HG02759 (cell line): ENCODE results near the gene IL1RL2.
A peak's percentile ranks its signal among the peaks of the same experiment; 100 is the strongest.

ENCODE experiments used
- ATAC-seq: cut with Tn5 transposase; IDR thresholded peaks from one replicate; pipeline ENCODE4 v1.9.1; 2021; ENCODE audit warnings: mild to moderate bottlenecking, moderate library complexity; ENCODE audit not compliant: unreplicated experiment

The IL1RL2 gene

GRCh38 chr2:102186791-102187495 lies at the start of gene IL1RL2:
Gene IL1RL2, plus strand, starts transcription at chr2:102187023. Its CDS starts 845 bp downstream, at chr2:102187868.
- ATAC-seq = no peak

GRCh38 chr2:102137138-102137537 lies 49.7 kb upstream of the IL1RL2 start:
- ATAC-seq = peak; percentile 55

- no peak for ATAC-seq
These were observed 48.5 kb upstream of the IL1RL2 start for GRCh38 chr2:102138331-102138730.

- ATAC-seq = no peak
These were observed 47.0 kb upstream of the IL1RL2 start for GRCh38 chr2:102139851-102140250.

GRCh38 chr2:102140377-102140776 lies 46.4 kb upstream of the IL1RL2 start:
- ATAC-seq = no peak

DNA sequence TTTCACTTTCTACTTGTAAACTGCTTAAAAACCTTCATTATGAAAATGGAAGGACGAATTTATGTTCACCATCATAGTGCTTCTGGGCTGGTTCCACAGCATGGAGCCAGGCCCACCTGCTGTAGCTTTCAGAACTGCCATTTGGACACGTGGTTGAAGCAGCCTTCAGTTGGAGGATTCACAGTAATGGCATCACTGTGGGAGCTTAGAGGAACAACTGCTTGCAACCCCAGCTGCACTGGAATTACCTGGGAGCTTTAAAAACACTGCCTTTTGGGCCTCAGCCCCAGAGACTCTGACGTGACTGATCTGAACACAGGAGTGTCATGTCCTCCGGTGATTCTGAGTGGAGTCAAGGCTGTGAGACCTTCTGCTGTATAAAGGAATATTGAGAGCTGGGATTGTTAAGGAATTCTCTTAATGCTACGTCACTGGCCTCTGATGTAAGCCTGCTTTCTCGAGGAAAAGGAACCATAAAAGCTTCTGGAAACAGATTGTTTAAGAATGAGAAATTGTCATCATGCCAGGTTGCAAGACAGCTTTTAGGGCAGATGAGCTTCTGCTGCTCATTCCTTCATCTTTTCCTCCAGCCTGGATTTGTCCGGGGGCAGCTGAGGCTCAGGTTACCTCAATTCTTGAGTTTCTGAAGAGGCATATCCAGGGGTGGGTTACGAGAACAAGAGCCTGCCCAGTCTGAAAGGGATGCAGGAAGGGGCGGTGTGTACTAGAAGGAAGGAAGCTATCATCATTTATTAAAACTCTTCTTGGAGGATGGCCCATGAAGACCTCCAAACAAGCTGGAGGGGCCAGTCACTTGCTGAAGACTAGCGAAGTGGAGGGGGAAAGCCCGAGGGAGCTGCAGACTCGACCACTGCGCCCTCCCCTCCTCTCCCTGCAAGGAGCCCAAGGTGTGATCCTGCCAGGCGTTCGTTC lies 45.5 kb upstream of the IL1RL2 start:
- no peak for ATAC-seq

- peak; percentile 63 for ATAC-seq
These were observed 44.6 kb upstream of the IL1RL2 start, which contains the start of gene IL1R1 for GRCh38 chr2:102141970-102142828. Gene IL1R1, plus strand, starts transcription at chr2:102142746. Its CDS starts 14,979 bp downstream, at chr2:102157725.

DNA sequence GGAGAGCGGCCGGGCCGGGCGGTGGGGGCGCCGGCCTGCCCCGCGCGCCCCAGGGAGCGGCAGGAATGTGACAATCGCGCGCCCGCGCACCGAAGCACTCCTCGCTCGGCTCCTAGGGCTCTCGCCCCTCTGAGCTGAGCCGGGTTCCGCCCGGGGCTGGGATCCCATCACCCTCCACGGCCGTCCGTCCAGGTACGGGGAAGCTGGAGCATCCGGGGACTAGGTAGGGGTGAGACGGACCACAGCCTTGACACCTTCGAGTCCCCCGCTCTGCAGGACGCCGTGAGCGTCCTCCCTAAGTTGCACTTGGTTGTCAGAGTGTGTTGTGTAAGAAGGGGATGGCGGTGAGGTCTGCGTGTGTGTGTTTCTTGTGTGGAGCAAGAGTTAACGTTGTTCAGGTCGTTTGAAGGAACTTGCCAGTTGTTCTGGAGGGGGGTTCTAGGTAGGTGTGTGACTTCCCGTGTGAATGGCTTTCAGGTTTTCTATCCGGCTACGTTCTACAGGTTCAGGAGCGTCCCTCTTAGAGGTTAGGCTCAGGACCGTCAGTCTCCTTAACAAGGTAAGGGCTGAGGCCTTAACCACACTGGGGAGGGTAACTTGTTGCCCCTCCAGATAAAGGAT lies 43.9 kb upstream of the IL1RL2 start:
- no peak for ATAC-seq

DNA sequence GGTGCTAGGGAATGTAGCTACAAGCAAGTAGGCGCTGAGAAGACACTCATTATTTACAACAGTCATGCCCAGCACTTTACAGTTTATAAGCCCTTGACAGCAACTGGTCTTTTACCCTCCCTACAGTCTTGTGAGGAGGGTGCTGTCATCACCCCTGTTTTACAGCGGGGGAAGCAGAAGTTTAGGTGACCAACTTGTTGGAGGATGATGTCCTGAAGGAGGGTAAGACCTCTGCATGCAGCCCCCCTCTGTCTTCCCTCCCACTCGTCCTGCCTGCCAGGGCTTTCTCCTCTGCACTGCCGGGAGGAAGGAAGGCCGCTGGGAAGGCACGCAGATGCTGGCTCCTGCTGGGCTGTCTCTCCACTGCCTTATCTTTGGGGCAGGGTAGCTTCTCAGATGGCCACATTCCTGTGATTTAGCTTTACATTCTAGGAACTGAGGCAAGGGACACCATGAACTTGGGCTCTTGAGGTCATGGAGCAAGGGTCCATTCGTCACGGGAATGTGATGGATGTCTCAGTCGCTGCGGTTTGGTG lies 43.3 kb upstream of the IL1RL2 start:
- ATAC-seq = no peak

DNA sequence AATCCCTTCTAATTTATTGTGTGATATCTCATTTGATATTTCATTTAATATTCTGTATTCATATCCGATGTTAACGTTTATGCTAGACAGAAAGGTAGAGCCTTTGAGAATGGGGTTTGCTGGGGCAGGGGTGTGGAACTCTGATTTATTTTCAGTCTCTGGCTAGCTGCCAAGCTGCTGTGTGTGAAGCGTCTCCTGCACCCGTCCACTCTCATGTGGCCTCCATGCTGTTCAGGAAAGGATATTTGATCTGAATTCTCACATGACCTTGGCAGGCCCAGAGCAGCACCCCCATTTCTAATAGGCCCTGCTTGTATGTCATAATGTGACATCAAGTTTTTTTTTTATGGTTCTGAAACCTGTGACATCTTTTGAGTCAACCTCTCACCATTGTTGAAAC lies 42.7 kb upstream of the IL1RL2 start:
- no peak for ATAC-seq

- no peak for ATAC-seq
These were observed 41.7 kb upstream of the IL1RL2 start for GRCh38 chr2:102145107-102145506.

- ATAC-seq = no peak
These were observed 40.9 kb upstream of the IL1RL2 start for GRCh38 chr2:102145934-102146333.

GRCh38 chr2:102147935-102148334 lies 38.9 kb upstream of the IL1RL2 start:
- ATAC-seq = no peak

- no peak for ATAC-seq
These were observed 37.6 kb upstream of the IL1RL2 start for GRCh38 chr2:102149243-102149642.

- no peak for ATAC-seq
These were observed 37.0 kb upstream of the IL1RL2 start for GRCh38 chr2:102149644-102150455.

- ATAC-seq = no peak
These were observed 32.5 kb upstream of the IL1RL2 start for GRCh38 chr2:102154364-102154763.

- no peak for ATAC-seq
These were observed 31.7 kb upstream of the IL1RL2 start for GRCh38 chr2:102154946-102155702.

- no peak for ATAC-seq
These were observed 30.9 kb upstream of the IL1RL2 start for GRCh38 chr2:102155703-102156515.
